ENCODE measurements around the gene TSPYL4.

TSPYL4 gene

GRCh38 chr6:116221911-116222310, 32.0 kb downstream of the TSPYL4 start:
- no peak for DNase-seq (ENCODE audit: low spot score)

- no peak for DNase-seq (ENCODE audit: low spot score)
Observed at GRCh38 chr6:116221067-116221466, 32.8 kb downstream of the TSPYL4 start.

- no peak for DNase-seq (ENCODE audit: low spot score)
Observed at GRCh38 chr6:116218866-116219265, 35.0 kb downstream of the TSPYL4 start.

- DNase-seq (ENCODE audit: low spot score): no peak
Observed at GRCh38 chr6:116218172-116218633, 35.7 kb downstream of the TSPYL4 start.

GRCh38 chr6:116217069-116217468, 36.8 kb downstream of the TSPYL4 start:
- DNase-seq (ENCODE audit: low spot score): peak; percentile 28

GRCh38 chr6:116215414-116215813, 38.5 kb downstream of the TSPYL4 start:
- DNase-seq (ENCODE audit: low spot score): no peak

GRCh38 chr6:116214681-116215080, 39.2 kb downstream of the TSPYL4 start:
- no peak for DNase-seq (ENCODE audit: low spot score)

GRCh38 chr6:116210750-116211425, 43.0 kb downstream of the TSPYL4 start:
- DNase-seq (ENCODE audit: low spot score): peak; percentile 22

GRCh38 chr6:116210316-116210715, 43.6 kb downstream of the TSPYL4 start:
- DNase-seq (ENCODE audit: low spot score): no peak

GRCh38 chr6:116208056-116208785, 45.7 kb downstream of the TSPYL4 start:
- DNase-seq (ENCODE audit: low spot score): no peak

- no peak for DNase-seq (ENCODE audit: low spot score)
Observed at GRCh38 chr6:116206231-116206903, 47.5 kb downstream of the TSPYL4 start.

- DNase-seq (ENCODE audit: low spot score): no peak
Observed at GRCh38 chr6:116205281-116205680, 48.6 kb downstream of the TSPYL4 start.

GRCh38 chr6:116201538-116201937, 52.3 kb downstream of the TSPYL4 start:
- no peak for DNase-seq (ENCODE audit: low spot score)

GRCh38 chr6:116200619-116201249, 53.1 kb downstream of the TSPYL4 start:
- DNase-seq (ENCODE audit: low spot score): no peak
